H1 (cell line): ENCODE data around the gene BORCS6. TPM values are rescaled to one million over a fixed set of nuclear protein-coding genes. Genes with fewer than 3 reads are reported as not detected.

Source experiments
- ATF2 ChIP-seq: IDR thresholded peaks from 2 replicates; pipeline ENCODE4 v1.6.1; 2012; ENCODE audit warnings: low read length, inconsistent platforms
- BRCA1 ChIP-seq: IDR thresholded peaks from 2 replicates; pipeline ENCODE4 v1.6.1; 2012; ENCODE audit warnings: low read depth, low read length, improper control_type of control experiment
- CBX8 ChIP-seq: fragments of 300-800, 300-1000 bp; sonication (generic); IDR thresholded peaks from 2 replicates; pipeline ENCODE4 v1.7.1; 2016; ENCODE audit warnings: low read depth, low read length, borderline replicate concordance
- CHD2 ChIP-seq: IDR thresholded peaks from 2 replicates; pipeline ENCODE4 v1.6.1; 2012; ENCODE audit warnings: low read length, improper control_type of control experiment
- CTBP2 ChIP-seq: IDR thresholded peaks from 2 replicates; pipeline ENCODE4 v1.7.0; 2011; ENCODE audit warnings: borderline replicate concordance, mild to moderate bottlenecking, moderate library complexity, mixed read lengths, low read length; ENCODE audit not compliant: insufficient read depth, insufficient read length
- EGR1 ChIP-seq: IDR thresholded peaks from 2 replicates; pipeline ENCODE4 v1.6.1; 2011; ENCODE audit warnings: low read depth, low read length, borderline replicate concordance
- FOSL1 ChIP-seq: IDR thresholded peaks from 2 replicates; pipeline ENCODE4 v1.6.1; 2011; ENCODE audit warnings: mild to moderate bottlenecking, low read depth, low read length, moderate library complexity; ENCODE audit not compliant: insufficient read depth
- GABPA ChIP-seq: IDR thresholded peaks from 2 replicates; pipeline ENCODE4 v1.6.1; 2011; ENCODE audit warnings: mild to moderate bottlenecking, low read length, moderate library complexity, borderline replicate concordance; ENCODE audit not compliant: insufficient read depth
- HDAC2 ChIP-seq, 2 experiments: fragments of 300-600 bp in 1 of 2; sonication (generic) in 1 of 2; IDR thresholded peaks; 2 replicates each; pipeline ENCODE4 v1.6.1; 2011 to 2012; ENCODE audit warnings: low read depth in 2 of 2, low read length in 2 of 2, mild to moderate bottlenecking in 2 of 2, moderate library complexity in 2 of 2, borderline replicate concordance in 1 of 2, inconsistent platforms in 1 of 2
- HDAC6 ChIP-seq: IDR thresholded peaks from one replicate; pipeline ENCODE4 v1.7.1; 2012; ENCODE audit warnings: low read depth, mild to moderate bottlenecking, inconsistent platforms, low read length, moderate library complexity
- JUND ChIP-seq: IDR thresholded peaks from 2 replicates; pipeline ENCODE4 v1.6.1; 2011; ENCODE audit warnings: mild to moderate bottlenecking, improper control_type of control experiment, low read length
- MAFK ChIP-seq: IDR thresholded peaks from 2 replicates; pipeline ENCODE4 v1.6.1; 2012; ENCODE audit warnings: low read depth, mild to moderate bottlenecking, improper control_type of control experiment, low read length
- MAX ChIP-seq: IDR thresholded peaks from 2 replicates; pipeline ENCODE4 v1.6.1; 2012; ENCODE audit warnings: inconsistent platforms
- NANOG ChIP-seq: IDR thresholded peaks from 2 replicates; pipeline ENCODE4 v1.6.1; 2011; ENCODE audit warnings: low read length, low read depth, mild to moderate bottlenecking, inconsistent platforms; ENCODE audit not compliant: insufficient read depth, poor library complexity, severe bottlenecking
- PHF8 ChIP-seq: fragments of 200-600 bp; sonication (generic); conservative IDR thresholded peaks from 2 replicates; pipeline ENCODE4 v1.7.1; 2012; ENCODE audit warnings: low read depth, mild to moderate bottlenecking, inconsistent platforms, low read length, moderate library complexity
- POU5F1 ChIP-seq: IDR thresholded peaks from 2 replicates; pipeline ENCODE4 v1.6.1; 2011; ENCODE audit warnings: low read depth, mild to moderate bottlenecking, low read length, moderate library complexity
- RAD21 ChIP-seq, 2 experiments: IDR thresholded peaks in 1 of 2; conservative IDR thresholded peaks in 1 of 2; 2 replicates each; pipeline ENCODE4 v1.6.1; 2011; ENCODE audit warnings: low read depth in 2 of 2, low read length in 2 of 2, improper control_type of control experiment in 1 of 2, inconsistent platforms in 1 of 2, mild to moderate bottlenecking in 1 of 2, moderate library complexity in 1 of 2
- RNF2 ChIP-seq: fragments of 200-900, 300-1000 bp; sonication (generic); IDR thresholded peaks from 2 replicates; pipeline ENCODE4 v1.7.1; 2016; ENCODE audit warnings: borderline replicate concordance, low read depth, mild to moderate bottlenecking, antibody characterized with exemption, low read length; ENCODE audit not compliant: poor library complexity, severe bottlenecking; ENCODE audit errors: missing control alignments
- SIRT6 ChIP-seq: IDR thresholded peaks from one replicate; pipeline ENCODE4 v1.7.1; 2012; ENCODE audit warnings: low read length, inconsistent platforms
- SRF ChIP-seq: IDR thresholded peaks from 2 replicates; pipeline ENCODE4 v1.6.1; 2011; ENCODE audit warnings: mild to moderate bottlenecking, low read depth, low read length, moderate library complexity
- SUZ12 ChIP-seq: fragments of 200-600 bp; sonication (generic); IDR thresholded peaks from 2 replicates; pipeline ENCODE4 v1.6.1; 2012; ENCODE audit warnings: mild to moderate bottlenecking, inconsistent platforms, low read length, moderate library complexity, mixed read lengths
- polyA plus RNA-seq, 7 experiments: library from polyadenylated mRNA; depleted of rRNA in 3 of 7; stranded (reverse) in 5 of 7; unstranded in 2 of 7; fragments of >200 nt in 5 of 7; fragments of 200-250 nt in 2 of 7; gene quantifications; 1 replicate in 5 of 7; 2 replicates in 1 of 7; 4 replicates in 1 of 7; pipeline versions ENCODE4 v1.2.1 to v1.2.3, GENCODE V29; 2011 to 2013; ENCODE audit warnings: missing spikeins in 2 of 7, mixed read lengths in 2 of 7
- total RNA-seq: library from RNA; stranded (reverse); fragmentation: NEBNext Ultra II Directional; extraction: Animal tissue kit (Norgen Biotek cat#: 25700); gene quantifications from 2 replicates; pipeline ENCODE4 v1.2.1, GENCODE V29; 2021

Gene BORCS6
- total and polyA plus RNA-seq, 2 of the 8 experiments (the other 6 are each of a cell fraction or from before 2014, with no cell fraction given), result 3.3 to 3.6 TPM

GRCh38 chr17:8226536-8227237 is 36.7 kb upstream of the BORCS6 start (continued):
- TF ChIP-seq MAFK, result peak; percentile 53; the same call in 1 of the 2 replicates
- no peak for TF ChIP-seq SUZ12
- TF ChIP-seq FOSL1, result no peak
- no peak for TF ChIP-seq HDAC6
- TF ChIP-seq CBX8, result no peak
- TF ChIP-seq NANOG, result no peak
- TF ChIP-seq HDAC2 (IDR thresholded peaks at IDR 0.05; ENCODE audit: borderline replicate concordance in 1 of 2, low read depth in 2 of 2, low read length in 2 of 2), result no peak
- TF ChIP-seq CTBP2, result no peak
- no peak for TF ChIP-seq SRF
- no peak for TF ChIP-seq JUND
- TF ChIP-seq RNF2, result no peak
- TF ChIP-seq SIRT6, result no peak
- TF ChIP-seq GABPA, result no peak
- TF ChIP-seq PHF8, result no peak
- 0 out of 2 replicates have a peak, but pooled peaks have one; percentile 3 for TF ChIP-seq BRCA1
- TF ChIP-seq POU5F1, result peak; percentile 68; the same call in 1 of the 2 replicates
- peak; percentile 63; the same call in 1 of the 2 replicates for TF ChIP-seq ATF2
- TF ChIP-seq MAX, result no peak
- TF ChIP-seq CHD2, result no peak
- TF ChIP-seq EGR1, result no peak
- TF ChIP-seq RAD21 (IDR thresholded peaks at IDR 0.05 in 1 of 2, conservative IDR thresholded peaks at IDR 0.05 in 1 of 2; ENCODE audit: low read depth in 2 of 2, low read length in 2 of 2), result no peak
